Mammary epithelial cell (primary cell): Measurements from ENCODE around the gene KDM4C.

ENCODE experiments used
- CTCF ChIP-seq, 2 donors: IDR thresholded peaks in 1 of 2; conservative IDR thresholded peaks in 1 of 2; 2 replicates each; pipeline ENCODE4 v1.5.1; 2011 to 2012; ENCODE audit warnings: inconsistent platforms in 2 of 2, low read length in 2 of 2, mild to moderate bottlenecking in 2 of 2, control low read depth in 1 of 2, low read depth in 1 of 2; ENCODE audit not compliant: insufficient read depth in 1 of 2; ENCODE audit errors: extremely low read depth in 1 of 2
- EZH2 ChIP-seq: IDR thresholded peaks from 2 replicates; pipeline ENCODE4 v1.6.1; 2012; ENCODE audit warnings: low read length, inconsistent platforms, borderline replicate concordance

DNA sequence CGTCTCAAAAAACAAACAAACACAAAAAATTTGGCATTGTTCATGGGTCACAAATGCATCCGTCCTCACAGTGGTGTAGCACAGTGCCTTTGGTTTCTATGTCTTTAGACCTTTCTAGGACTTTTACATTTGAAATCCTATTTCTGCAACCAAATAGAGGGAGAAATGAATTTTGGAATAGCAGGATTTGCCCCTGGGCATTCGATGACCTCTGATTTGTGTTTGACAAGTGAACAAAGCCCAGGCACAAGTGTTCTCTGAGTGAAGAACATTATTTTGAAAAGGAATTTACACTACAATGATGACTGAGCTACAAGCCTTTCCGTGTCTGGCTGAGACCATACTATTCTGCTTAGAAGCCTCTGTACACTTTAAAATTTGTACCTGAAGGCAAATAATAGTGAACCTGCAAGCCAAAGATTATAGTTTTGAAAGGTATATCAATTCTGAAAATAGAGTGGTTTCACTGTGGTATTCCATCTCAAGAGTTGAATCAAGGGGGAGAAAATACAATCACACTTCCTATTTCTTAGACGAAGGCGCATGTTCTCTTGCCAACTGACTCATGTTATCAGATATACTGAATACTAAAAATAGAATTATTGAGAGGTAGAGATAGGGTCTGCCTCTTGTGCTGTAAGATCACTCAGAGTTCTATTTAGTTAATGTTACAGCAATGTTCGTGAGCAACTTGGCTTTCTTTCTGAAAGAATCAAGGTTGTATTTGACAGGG lies 297.6 kb downstream of the KDM4C start:
- TF ChIP-seq CTCF (conservative IDR thresholded peaks at IDR 0.05 in 1 of 2, IDR thresholded peaks at IDR 0.05 in 1 of 2; ENCODE audit: extremely low read depth in 1 of 2, insufficient read depth in 1 of 2, low read depth in 1 of 2, low read length in 2 of 2): no peak
- TF ChIP-seq EZH2: no peak
